DND-41 (cell line): Measurements from ENCODE around the gene OXNAD1.

Source experiments
- ATAC-seq: fragments of 200-7000 bp; cut with Tn5 transposase; 3 replicates; pipeline ENCODE4 v1.9.1; 2021; ENCODE audit warnings: low read depth; ENCODE audit not compliant: insufficient read depth
- DNase-seq: peaks from one replicate; pipeline ENCODE4 v3.0.0-alpha.2; 2020
- H2AFZ ChIP-seq: 2 replicates; pipeline ENCODE4 v1.6.0; 2012; ENCODE audit warnings: low read depth, low read length
- H3K27ac ChIP-seq: 2 replicates; pipeline ENCODE4 v1.5.1; 2012; ENCODE audit warnings: low read length, inconsistent platforms
- H3K27me3 ChIP-seq: fragments of 200-600 bp; sonication (generic); 2 replicates; pipeline ENCODE4 v1.6.0; 2012; ENCODE audit warnings: low read length, mild to moderate bottlenecking, inconsistent platforms; ENCODE audit not compliant: insufficient read depth, poor library complexity
- H3K36me3 ChIP-seq: 2 replicates; pipeline ENCODE4 v1.5.1; 2012; ENCODE audit warnings: low read length, inconsistent platforms; ENCODE audit not compliant: insufficient read depth
- H3K4me1 ChIP-seq: 2 replicates; pipeline ENCODE4 v1.5.1; 2012; ENCODE audit warnings: mild to moderate bottlenecking, low read length; ENCODE audit not compliant: insufficient read depth
- H3K4me2 ChIP-seq: 2 replicates; pipeline ENCODE4 v1.6.0; 2012; ENCODE audit warnings: mild to moderate bottlenecking, moderate library complexity, low read length, inconsistent platforms; ENCODE audit not compliant: insufficient read depth
- H3K4me3 ChIP-seq, 2 experiments: fragments of 200-600 bp in 1 of 2; shearing (Covaris generic) in 1 of 2; 2 replicates each; pipeline ENCODE4 v1.5.1; 2012 to 2016; ENCODE audit warnings: inconsistent platforms in 2 of 2, low read length in 2 of 2, mild to moderate bottlenecking in 2 of 2, low read depth in 1 of 2, moderate library complexity in 1 of 2
- H3K79me2 ChIP-seq: 2 replicates; pipeline ENCODE4 v1.6.0; 2012; ENCODE audit warnings: low read length, inconsistent platforms; ENCODE audit not compliant: insufficient read depth
- H3K9ac ChIP-seq: 2 replicates; pipeline ENCODE4 v1.6.0; 2012; ENCODE audit warnings: low read depth, mild to moderate bottlenecking, inconsistent platforms, low read length, moderate library complexity
- H3K9me3 ChIP-seq: 2 replicates; pipeline ENCODE4 v1.5.1; 2012; ENCODE audit warnings: low read length, moderate library complexity, mild to moderate bottlenecking, inconsistent platforms; ENCODE audit not compliant: insufficient read depth, severe bottlenecking
- H4K20me1 ChIP-seq: 2 replicates; pipeline ENCODE4 v1.6.0; 2012; ENCODE audit warnings: low read length; ENCODE audit not compliant: insufficient read depth
- CTCF ChIP-seq: IDR thresholded peaks from 2 replicates; pipeline ENCODE4 v1.5.1; 2012; ENCODE audit warnings: borderline replicate concordance, low read length, moderate library complexity, mild to moderate bottlenecking; ENCODE audit not compliant: poor library complexity, severe bottlenecking; ENCODE audit errors: extremely low read depth
- EZH2 ChIP-seq: IDR thresholded peaks from 3 replicates; pipeline ENCODE4 v1.6.1; 2012; ENCODE audit warnings: borderline replicate concordance, low read depth, mild to moderate bottlenecking, moderate library complexity, low read length, inconsistent platforms; ENCODE audit not compliant: severe bottlenecking

OXNAD1 gene

GRCh38 chr3:16330351-16330750 lies 65.3 kb downstream of the OXNAD1 start:
- Histone ChIP-seq H3K9me3 (peaks cover 10% of the 10 kb centered on the region), H4K20me1 (no peaks in the 10 kb centered on the region), H3K4me3 (no peak overlapping the region), H3K9ac (no peak overlapping the region), H3K79me2 (peaks cover 47% of the 10 kb centered on the region), H2AFZ (no peak overlapping the region), H3K4me1 (no peaks in the 10 kb centered on the region), H3K27ac (no peak overlapping the region), H3K36me3 (peaks cover 81% of the 10 kb centered on the region), H3K27me3 (no peaks in the 10 kb centered on the region), H3K4me2 (no peak overlapping the region)
- ATAC-seq: no peak
- no peak for DNase-seq
- TF ChIP-seq CTCF (no peak), EZH2 (no peak)

- TF ChIP-seq EZH2 (no peak), CTCF (no peak)
- Histone ChIP-seq H3K4me2 (no peak overlapping the region), H3K4me3 (no peak overlapping the region), H3K27ac (no peak overlapping the region), H4K20me1 (no peaks in the 10 kb centered on the region), H2AFZ (no peak overlapping the region), H3K9me3 (peaks cover 10% of the 10 kb centered on the region), H3K36me3 (peaks cover 81% of the 10 kb centered on the region), H3K27me3 (no peaks in the 10 kb centered on the region), H3K79me2 (peaks cover 43% of the 10 kb centered on the region), H3K9ac (no peak overlapping the region), H3K4me1 (no peaks in the 10 kb centered on the region)
- DNase-seq (no peak), ATAC-seq (no peak)
Observed at GRCh38 chr3:16331319-16331883, 66.4 kb downstream of the OXNAD1 start.

GRCh38 chr3:16332904-16333426 lies 68.0 kb downstream of the OXNAD1 start:
- Histone ChIP-seq H3K79me2 (peaks cover 44% of the 10 kb centered on the region), H3K27ac (no peak overlapping the region), H2AFZ (no peak overlapping the region), H4K20me1 (no peaks in the 10 kb centered on the region), H3K27me3 (no peaks in the 10 kb centered on the region), H3K4me3 (no peak overlapping the region), H3K9me3 (peaks cover 10% of the 10 kb centered on the region), H3K4me1 (peaks cover 4% of the 10 kb centered on the region), H3K4me2 (no peak overlapping the region), H3K9ac (no peak overlapping the region), H3K36me3 (peaks cover 79% of the 10 kb centered on the region)
- DNase-seq: no peak
- no peak for TF ChIP-seq CTCF
- TF ChIP-seq EZH2: no peak
- no peak for ATAC-seq

GRCh38 chr3:16334909-16335308 lies 69.9 kb downstream of the OXNAD1 start:
- Histone ChIP-seq H4K20me1 (no peaks in the 10 kb centered on the region), H3K27ac (0 out of 2 replicates have a peak overlapping the region, but pooled peaks have one; percentile 10), H3K4me3 (no peak overlapping the region), H2AFZ (no peak overlapping the region), H3K4me2 (no peak overlapping the region), H3K79me2 (peaks cover 45% of the 10 kb centered on the region), H3K4me1 (peaks cover 23% of the 10 kb centered on the region), H3K36me3 (peaks cover 70% of the 10 kb centered on the region), H3K9me3 (peaks cover 10% of the 10 kb centered on the region), H3K9ac (no peak overlapping the region), H3K27me3 (no peaks in the 10 kb centered on the region)
- TF ChIP-seq EZH2 (no peak), CTCF (no peak)
- DNase-seq: no peak
- ATAC-seq: no peak
